KOPT-K1 (cell line): Measurements from ENCODE around the gene RNF25.

Experiments used
- H3K27ac ChIP-seq: fragments of 200-600 bp; sonication (generic); 2 replicates; pipeline ENCODE4 v1.5.1; 2016; ENCODE audit warnings: antibody characterized with exemption, mild to moderate bottlenecking, low read depth, low read length; ENCODE audit not compliant: poor library complexity, severe bottlenecking
- H3K36me3 ChIP-seq: fragments of 200-600 bp; sonication (generic); 2 replicates; pipeline ENCODE4 v1.5.1; 2017; ENCODE audit warnings: antibody characterized with exemption, mild to moderate bottlenecking, low read length, moderate library complexity; ENCODE audit not compliant: insufficient read depth
- H3K9me3 ChIP-seq: fragments of 200-600 bp; sonication (generic); 2 replicates; pipeline ENCODE4 v1.5.1; 2017; ENCODE audit warnings: antibody characterized with exemption, low read length, mild to moderate bottlenecking; ENCODE audit not compliant: insufficient read depth, poor library complexity, severe bottlenecking

The RNF25 gene

GRCh38 chr2:218671654-218672566 lies at the start of gene RNF25, which contains the start of gene STK36:
Gene RNF25, minus strand, starts transcription at chr2:218672002. Its CDS starts 32 bp downstream, at chr2:218671970.
Gene STK36, plus strand, starts transcription at chr2:218672086. Its CDS starts 744 bp downstream, at chr2:218672830.
- H3K27ac ChIP-seq, result peak within 1 kb of the TSS; percentile 67
- no peaks in the 10 kb centered on the region for H3K9me3 ChIP-seq
- H3K36me3 ChIP-seq, result peaks cover 19% of the 10 kb centered on the region

- H3K27ac ChIP-seq, result no peak overlapping the region
- peaks cover 27% of the 10 kb centered on the region for H3K36me3 ChIP-seq
These were observed 49.7 kb upstream of the RNF25 start for GRCh38 chr2:218721488-218721887.

GRCh38 chr2:218720048-218721041 lies 48.5 kb upstream of the RNF25 start:
- Histone ChIP-seq H3K9me3 (peaks cover 4% of the 10 kb centered on the region), H3K36me3 (peaks cover 37% of the 10 kb centered on the region), H3K27ac (no peak overlapping the region)

More at GRCh38 chr2:218721488-218721887, 49.7 kb upstream of the RNF25 start:
- peaks cover 15% of the 10 kb centered on the region for H3K9me3 ChIP-seq

GRCh38 chr2:218719457-218719856 lies 47.7 kb upstream of the RNF25 start:
- no peak overlapping the region for H3K27ac ChIP-seq
- peaks cover 36% of the 10 kb centered on the region for H3K36me3 ChIP-seq
- no peaks in the 10 kb centered on the region for H3K9me3 ChIP-seq

GRCh38 chr2:218718058-218718457 lies 46.3 kb upstream of the RNF25 start:
- Histone ChIP-seq H3K36me3 (peaks cover 36% of the 10 kb centered on the region), H3K27ac (no peak overlapping the region), H3K9me3 (no peaks in the 10 kb centered on the region)

GRCh38 chr2:218717262-218717661 lies 45.5 kb upstream of the RNF25 start:
- no peaks in the 10 kb centered on the region for H3K9me3 ChIP-seq
- H3K27ac ChIP-seq, result no peak overlapping the region
- H3K36me3 ChIP-seq, result peaks cover 36% of the 10 kb centered on the region

GRCh38 chr2:218716070-218716469 lies 44.3 kb upstream of the RNF25 start:
- Histone ChIP-seq H3K36me3 (peaks cover 36% of the 10 kb centered on the region), H3K27ac (no peak overlapping the region), H3K9me3 (no peaks in the 10 kb centered on the region)

- Histone ChIP-seq H3K27ac (no peak overlapping the region), H3K36me3 (peaks cover 23% of the 10 kb centered on the region), H3K9me3 (no peaks in the 10 kb centered on the region)
These were observed 42.1 kb upstream of the RNF25 start for GRCh38 chr2:218713922-218714321.

GRCh38 chr2:218711550-218711929 lies 39.7 kb upstream of the RNF25 start:
- Histone ChIP-seq H3K36me3 (peaks cover 12% of the 10 kb centered on the region; the same call in 1 of the 2 replicates), H3K27ac (peak overlapping the region; percentile 62)

GRCh38 chr2:218710687-218711549 lies 39.1 kb upstream of the RNF25 start, which contains the start of gene TTLL4:
Gene TTLL4, plus strand, starts transcription at chr2:218710835. Its CDS starts 26,842 bp downstream, at chr2:218737677.
- peak within 1 kb of the TSS; percentile 62 for H3K27ac ChIP-seq

More at GRCh38 chr2:218711550-218711929, 39.7 kb upstream of the RNF25 start:
- H3K9me3 ChIP-seq, result no peaks in the 10 kb centered on the region

GRCh38 chr2:218710334-218710686 lies 38.5 kb upstream of the RNF25 start:
- Histone ChIP-seq H3K36me3 (0 out of 2 replicates have a peak, but pooled peaks cover 2% of the 10 kb centered on the region), H3K9me3 (no peaks in the 10 kb centered on the region), H3K27ac (no peak overlapping the region)

More at GRCh38 chr2:218710687-218711549, 39.1 kb upstream of the RNF25 start, which contains the start of gene TTLL4:
- Histone ChIP-seq H3K9me3 (no peaks in the 10 kb centered on the region), H3K36me3 (peaks cover 8% of the 10 kb centered on the region; the same call in 1 of the 2 replicates)

GRCh38 chr2:218709908-218710307 lies 38.1 kb upstream of the RNF25 start:
- no peaks in the 10 kb centered on the region for H3K9me3 ChIP-seq
- no peak overlapping the region for H3K27ac ChIP-seq
- no peaks in the 10 kb centered on the region for H3K36me3 ChIP-seq

GRCh38 chr2:218708086-218708485 lies 36.3 kb upstream of the RNF25 start:
- Histone ChIP-seq H3K9me3 (no peaks in the 10 kb centered on the region), H3K36me3 (no peaks in the 10 kb centered on the region), H3K27ac (no peak overlapping the region)

GRCh38 chr2:218703341-218703740 lies 31.5 kb upstream of the RNF25 start:
- no peak overlapping the region for H3K27ac ChIP-seq
- H3K9me3 ChIP-seq, result no peaks in the 10 kb centered on the region
- H3K36me3 ChIP-seq, result no peaks in the 10 kb centered on the region
